ENCODE measurements around the gene PVALEF. TPM values are rescaled to one million over a fixed set of nuclear protein-coding genes. Genes with fewer than 3 reads are reported as not detected.

PVALEF gene
- total RNA-seq, 2 donors from 2014 or later: not detected

- H3K9ac ChIP-seq (ENCODE audit: low read depth in 2 of 2, low read length in 2 of 2): no peak overlapping the region
- no peak overlapping the region for H3K4me3 ChIP-seq
- DNase-seq: no peak
- H3K36me3 ChIP-seq: no peaks in the 10 kb centered on the region
- H3K27me3 ChIP-seq: no peaks in the 10 kb centered on the region
- TF ChIP-seq, protein P1, sequence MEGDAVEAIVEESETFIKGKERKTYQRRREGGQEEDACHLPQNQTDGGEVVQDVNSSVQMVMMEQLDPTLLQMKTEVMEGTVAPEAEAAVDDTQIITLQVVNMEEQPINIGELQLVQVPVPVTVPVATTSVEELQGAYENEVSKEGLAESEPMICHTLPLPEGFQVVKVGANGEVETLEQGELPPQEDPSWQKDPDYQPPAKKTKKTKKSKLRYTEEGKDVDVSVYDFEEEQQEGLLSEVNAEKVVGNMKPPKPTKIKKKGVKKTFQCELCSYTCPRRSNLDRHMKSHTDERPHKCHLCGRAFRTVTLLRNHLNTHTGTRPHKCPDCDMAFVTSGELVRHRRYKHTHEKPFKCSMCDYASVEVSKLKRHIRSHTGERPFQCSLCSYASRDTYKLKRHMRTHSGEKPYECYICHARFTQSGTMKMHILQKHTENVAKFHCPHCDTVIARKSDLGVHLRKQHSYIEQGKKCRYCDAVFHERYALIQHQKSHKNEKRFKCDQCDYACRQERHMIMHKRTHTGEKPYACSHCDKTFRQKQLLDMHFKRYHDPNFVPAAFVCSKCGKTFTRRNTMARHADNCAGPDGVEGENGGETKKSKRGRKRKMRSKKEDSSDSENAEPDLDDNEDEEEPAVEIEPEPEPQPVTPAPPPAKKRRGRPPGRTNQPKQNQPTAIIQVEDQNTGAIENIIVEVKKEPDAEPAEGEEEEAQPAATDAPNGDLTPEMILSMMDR (IDR thresholded peaks at IDR 0.05): no peak
- intact Hi-C loops (cut with DNase I): no loop called here
- no peaks in the 10 kb centered on the region for H3K4me1 ChIP-seq
- no peak overlapping the region for H3K27ac ChIP-seq
- no peaks in the 10 kb centered on the region for H3K9me3 ChIP-seq
Measured at GRCh38 chr17:81231766-81232581, 66.7 kb downstream of the PVALEF start.

Small RNA genes within 50 kb of the gene (microRNA-seq; reads per million reads assigned to microRNA genes)
- not detected for gene MIR1250
- not detected for gene MIR3065
- gene MIR338: not detected
- gene MIR657: not detected

Other genes with a start within 250 kb of the PVALEF start
- 10 to 100 TPM; 29.1 to 43.5 TPM for gene CHMP6, start 173.7 kb upstream of the PVALEF start, total RNA-seq
- 10 to 100 TPM; 14.7 to 22.7 TPM for gene BAIAP2, start 130.4 kb upstream of the PVALEF start, total RNA-seq
- 10 to 100 TPM in 1 of 2 donors, 1 to 10 TPM in 1; 9.1 to 13.3 TPM for gene AATK, start 714 bp downstream of the PVALEF start, total RNA-seq
- gene CEP131, start 57.5 kb downstream of the PVALEF start, total RNA-seq: 10 to 100 TPM in 1 of 2 donors, 1 to 10 TPM in 1; 4.3 to 15.0 TPM
- gene TEPSIN, start 73.5 kb downstream of the PVALEF start, total RNA-seq: 10 to 100 TPM; 29.3 to 46.7 TPM
- 10 to 100 TPM; 22.4 to 58.2 TPM for gene NDUFAF8, start 73.8 kb downstream of the PVALEF start, total RNA-seq
- gene SLC38A10, start 129.8 kb downstream of the PVALEF start, total RNA-seq: 100 to 1,000 TPM in 1 of 2 donors, 10 to 100 TPM in 1; 67.5 to 139 TPM
- gene BAHCC1, start 229.9 kb downstream of the PVALEF start, total RNA-seq: 10 to 100 TPM; 12.5 to 26.3 TPM

All from colonic mucosa (tissue), 4 donors.